Activated CD8-positive, alpha-beta memory T cell treated with anti-CD3 and anti-CD28 coated beads for 24 hours (primary cell): ENCODE data around the gene PHF20.
"Not testable (repeated sequence)": the region's sequence is repeated elsewhere in the genome, so short reads cannot be mapped to it uniquely, and the experiment has no call there.

Experiments
- DNase-seq: peaks from one replicate; pipeline ENCODE4 v3.0.0-alpha.2; 2020

The PHF20 gene

GRCh38 chr20:35739294-35740163 is 32.3 kb upstream of the PHF20 start:
- no peak for DNase-seq

DNA sequence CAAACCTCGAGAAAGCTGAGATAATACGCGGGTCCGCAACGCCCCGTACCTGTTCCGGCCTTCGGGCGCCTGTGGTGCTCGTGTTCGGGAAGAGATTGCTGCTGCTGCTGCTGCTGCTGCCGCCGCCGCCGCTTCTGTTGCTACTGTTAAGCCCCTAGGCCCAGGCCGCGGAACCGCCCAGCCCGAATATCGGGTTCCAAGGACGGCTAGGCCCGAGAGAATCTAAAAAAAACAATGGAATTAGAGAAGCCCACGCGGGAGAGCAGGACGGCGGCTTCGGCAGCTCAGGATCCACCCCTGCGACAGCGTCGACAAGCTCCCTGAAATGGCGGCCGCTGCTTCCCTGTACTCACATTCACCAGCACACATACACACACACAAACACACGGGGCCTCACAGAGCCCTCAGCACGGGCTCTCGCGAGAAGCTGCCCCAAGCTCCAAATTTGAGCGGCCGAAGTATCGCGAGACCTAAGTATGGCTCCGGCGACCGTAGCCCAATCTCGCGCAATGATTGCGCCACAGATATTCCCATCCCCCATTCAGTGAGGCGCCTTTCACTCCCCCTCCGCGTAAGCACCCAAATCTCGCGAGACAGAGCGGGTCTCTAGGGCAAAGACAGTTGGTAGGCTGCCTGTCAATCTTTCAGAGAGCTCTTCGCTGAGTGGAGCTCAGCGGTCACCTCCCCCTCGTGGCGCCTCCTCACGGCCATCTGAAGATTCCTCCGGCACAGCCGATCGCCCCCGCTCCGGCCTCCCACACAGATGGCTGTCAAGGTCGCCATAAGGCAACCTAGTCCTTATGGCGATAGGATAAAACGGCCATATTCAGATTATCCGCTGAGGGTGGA is 29.7 kb upstream of the PHF20 start, which contains the start of gene RBM39:
Gene RBM39, minus strand, starts transcription at position 369 of the 849 bp plus-strand sequence. CDS start 1,386 bp downstream, outside the sequence.
- DNase-seq = peak; percentile 98

- DNase-seq = no peak
Measured at GRCh38 chr20:35742741-35743523, 28.9 kb upstream of the PHF20 start.

DNA sequence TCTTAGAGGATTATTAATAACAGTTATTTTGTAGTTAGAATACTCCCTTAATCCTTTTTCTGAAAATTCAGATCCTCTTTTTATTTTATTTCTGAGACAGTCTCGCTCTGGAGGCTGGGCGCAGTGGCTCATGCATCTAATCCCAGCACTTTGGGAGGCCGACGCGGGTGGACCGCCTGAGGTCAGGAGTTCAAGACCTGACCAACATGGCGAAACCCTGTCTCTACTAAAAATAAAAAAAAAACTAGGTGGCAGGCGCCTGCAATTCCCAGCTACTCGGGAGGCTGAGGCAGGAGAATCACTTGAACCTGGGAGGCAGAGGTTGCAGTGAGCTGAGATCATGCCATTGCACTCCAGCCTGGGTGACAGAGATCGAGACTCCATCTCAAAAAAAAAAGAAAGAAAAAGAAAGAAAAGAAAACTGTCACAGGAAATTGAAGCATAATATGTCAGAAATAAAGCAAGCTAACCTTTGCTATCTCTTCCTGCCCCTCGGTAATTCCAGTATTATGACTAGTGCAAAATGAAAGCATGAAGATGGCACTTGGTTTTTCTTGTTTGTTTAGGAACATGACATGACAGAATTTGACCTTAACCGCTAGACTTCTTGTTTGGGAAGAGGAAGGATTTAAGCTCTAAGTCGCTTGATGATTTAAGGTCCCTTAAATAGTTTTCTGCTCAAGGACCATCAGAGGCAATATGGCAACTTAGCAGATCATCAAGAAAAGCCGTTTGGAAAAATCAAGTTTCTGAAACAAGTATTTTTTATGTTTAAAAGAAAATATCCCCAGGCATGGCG is 27.9 kb upstream of the PHF20 start:
- DNase-seq = peak; percentile 68

GRCh38 chr20:35744492-35744841 is 27.3 kb upstream of the PHF20 start:
- not testable (repeated sequence) for DNase-seq

DNA sequence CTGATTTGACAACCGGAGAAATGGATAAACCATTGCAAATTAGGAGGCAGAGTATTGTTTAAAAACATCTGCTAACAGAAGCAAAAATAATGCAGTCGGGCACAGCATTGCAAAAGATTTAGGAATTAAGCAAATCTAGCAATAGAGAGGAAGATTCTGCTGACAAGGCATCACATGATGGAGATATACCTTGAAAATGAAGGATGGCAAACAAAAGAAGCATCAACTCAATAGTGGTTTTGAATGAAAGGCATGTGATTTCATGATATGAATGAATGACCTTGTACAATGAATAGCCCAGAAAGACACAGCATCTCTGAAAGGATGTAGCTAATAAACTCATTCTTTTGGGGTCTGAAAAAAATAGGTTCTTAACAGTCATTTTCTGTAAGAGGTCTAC is 21.2 kb upstream of the PHF20 start:
- DNase-seq = no peak

DNA sequence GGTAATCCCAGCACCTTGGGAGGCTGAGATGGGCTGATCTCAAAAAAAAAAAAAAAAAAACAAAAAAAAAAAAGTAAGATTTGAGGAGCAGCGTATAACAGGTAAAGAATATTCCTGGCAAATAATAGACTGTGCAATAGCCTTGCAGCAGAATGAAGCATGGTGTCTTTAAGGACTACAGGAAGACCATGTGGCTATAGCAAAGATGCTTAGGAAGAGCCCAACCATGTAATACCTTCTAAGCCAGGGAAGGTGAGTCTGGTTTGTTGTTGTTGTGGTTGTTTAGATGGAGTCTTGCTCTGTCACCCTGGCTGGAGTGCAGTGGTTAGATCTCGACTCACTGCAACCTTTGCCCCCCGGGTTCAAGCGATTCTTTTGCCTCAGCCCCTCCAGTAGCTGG is 15.4 kb upstream of the PHF20 start:
- no peak for DNase-seq

DNA sequence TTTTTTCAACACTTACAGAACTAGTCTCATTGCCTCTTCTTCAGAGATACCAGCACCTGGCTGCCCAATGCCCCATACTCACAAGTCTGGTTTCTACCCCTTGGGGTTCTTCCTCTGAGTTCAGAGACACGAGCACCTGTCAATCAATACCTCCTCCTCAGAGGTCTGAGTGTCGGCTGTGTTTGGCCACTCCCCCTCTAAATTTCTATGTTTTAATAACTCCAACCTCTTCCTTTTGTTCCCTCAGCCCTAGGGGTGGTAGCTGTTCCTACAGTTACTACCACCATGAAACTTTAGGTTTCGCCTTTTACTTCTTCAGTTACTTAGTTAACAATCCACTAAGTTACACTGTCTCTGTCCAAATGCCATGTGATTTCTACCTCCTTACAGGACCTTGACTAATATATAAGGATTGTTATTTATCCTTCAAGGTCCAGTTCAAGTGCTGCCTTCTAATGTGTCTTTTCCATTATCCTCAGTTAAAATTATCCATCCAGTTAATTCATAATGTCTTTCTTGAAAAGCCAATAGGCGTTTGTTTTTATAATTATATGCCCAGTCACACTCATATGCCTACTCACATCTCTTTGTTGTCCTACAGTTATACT is 14.6 kb upstream of the PHF20 start:
- DNase-seq = no peak

DNA sequence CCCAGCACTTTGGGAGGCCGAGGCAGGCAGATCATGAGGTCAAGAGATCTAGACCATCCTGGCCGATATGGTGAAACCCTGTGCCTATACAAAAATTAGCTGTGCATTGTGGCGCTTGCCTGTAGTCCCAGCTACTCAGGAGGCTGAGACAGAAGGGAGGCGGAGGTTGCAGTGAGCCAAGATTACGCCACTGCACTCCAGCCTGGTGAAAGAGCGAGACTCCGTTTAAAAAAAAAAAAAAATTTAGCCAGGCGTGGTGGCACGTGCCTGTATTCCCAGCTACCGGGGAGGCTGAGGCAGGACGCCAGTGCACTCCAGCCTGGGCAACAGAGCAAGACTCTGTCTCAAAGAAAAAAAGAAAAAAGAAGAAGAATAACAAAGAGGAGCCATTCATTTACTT is 10.3 kb upstream of the PHF20 start:
- not testable (repeated sequence) for DNase-seq

DNA sequence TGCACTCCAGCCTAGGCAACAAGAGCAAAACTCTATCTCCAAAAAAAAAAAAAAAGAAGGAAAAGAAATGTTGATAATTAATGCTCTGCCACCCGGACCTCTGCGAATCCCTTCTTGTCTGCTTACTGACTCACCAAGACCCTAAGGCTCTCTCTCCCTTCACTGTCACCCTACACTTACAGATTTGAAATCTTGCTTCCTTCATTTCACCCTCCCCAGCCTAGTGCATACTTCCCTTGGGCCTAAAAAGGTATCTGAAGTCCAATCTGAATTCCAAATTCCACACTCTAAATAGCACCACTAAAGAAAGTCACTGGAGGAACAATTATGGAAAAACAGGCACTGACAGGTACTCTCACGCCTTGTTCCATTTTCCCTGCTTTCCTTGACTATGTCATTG is 9.4 kb upstream of the PHF20 start:
- no peak for DNase-seq

GRCh38 chr20:35764936-35765335 is 6.9 kb upstream of the PHF20 start:
- DNase-seq = not testable (repeated sequence)

GRCh38 chr20:35766843-35767242 is 5.0 kb upstream of the PHF20 start:
- DNase-seq = no peak

GRCh38 chr20:35767683-35768481 is 3.9 kb upstream of the PHF20 start:
- peak; percentile 78 for DNase-seq

- DNase-seq = peak; percentile 72
Measured at GRCh38 chr20:35768731-35769664, 2.8 kb upstream of the PHF20 start.

DNA sequence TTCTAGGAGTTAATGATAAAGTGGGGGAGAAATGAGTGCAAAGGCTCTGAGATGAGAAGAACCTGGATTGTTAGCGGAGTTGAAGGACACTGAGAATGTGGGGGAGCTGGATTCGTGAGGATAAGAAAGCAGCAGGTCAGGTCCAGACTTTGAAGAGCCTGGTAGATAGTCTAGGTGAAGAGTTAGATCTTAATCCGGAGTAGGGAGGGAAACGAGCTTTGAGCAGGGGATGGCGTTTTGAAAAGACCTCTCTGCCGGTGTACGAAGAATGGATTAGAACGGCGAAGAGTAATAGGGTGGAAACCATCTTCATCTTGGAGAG is 487 bp upstream of the PHF20 start:
- no peak for DNase-seq

DNA sequence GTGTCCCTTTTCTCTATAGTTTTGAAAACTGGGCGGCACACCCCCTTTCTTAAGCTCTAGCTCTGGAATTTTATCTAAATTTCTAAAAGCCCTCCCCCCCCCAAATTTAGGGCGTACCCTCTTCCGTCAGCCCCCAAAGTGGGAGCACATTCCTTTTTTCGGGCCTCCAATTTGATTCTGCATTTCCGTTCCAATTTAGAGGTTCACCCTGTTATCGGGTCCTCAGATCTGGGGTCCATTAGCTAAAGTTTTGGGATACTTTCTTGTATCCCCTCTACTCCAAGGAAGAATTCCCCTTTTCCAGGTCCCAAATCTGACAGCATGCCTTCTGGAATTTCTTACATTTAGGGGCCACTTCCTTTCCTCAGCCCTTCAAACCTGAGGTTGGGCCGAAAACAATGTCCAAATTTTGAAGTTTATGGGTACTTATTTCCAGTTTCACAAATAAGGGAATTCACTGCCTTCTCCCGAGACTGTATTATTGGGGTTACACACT is 796 bp downstream of the PHF20 start:
- DNase-seq = no peak

GRCh38 chr20:35773154-35773751 is 1.4 kb downstream of the PHF20 start:
- peak; percentile 62 for DNase-seq

- DNase-seq = no peak
Measured at GRCh38 chr20:35774391-35774790, 2.6 kb downstream of the PHF20 start.

GRCh38 chr20:35776513-35777101 is 4.8 kb downstream of the PHF20 start:
- no peak for DNase-seq
